ENCODE data around the gene FBXL17. TPM values are rescaled to one million over a fixed set of nuclear protein-coding genes. Genes with fewer than 3 reads are reported as not detected.

Gene FBXL17
- total RNA-seq, 1 experiment from 2014 or later = 5.3 TPM

GRCh38 chr5:108303611-108304010, 78.3 kb downstream of the FBXL17 start:
- H3K4me2 ChIP-seq (ENCODE audit: insufficient read depth, insufficient read length, low read length) = no peak overlapping the region
- H3K56ac ChIP-seq (ENCODE audit: insufficient read length, low read depth, low read length) = no peak overlapping the region
- no peaks in the 10 kb centered on the region for H3K4me1 ChIP-seq (ENCODE audit: insufficient read depth, low read length)
- no peak overlapping the region for H3T11ph ChIP-seq (ENCODE audit: low read length)
- H4K91ac ChIP-seq (ENCODE audit: insufficient read length, low read depth, low read length) = no peak overlapping the region
- no peak overlapping the region for H2BK120ac ChIP-seq (ENCODE audit: low read depth, low read length, poor library complexity, severe bottlenecking)
- no peak overlapping the region for H2BK5ac ChIP-seq (ENCODE audit: insufficient read length, low read length)
- H4K8ac ChIP-seq (replicated peaks; ENCODE audit: insufficient read length, low read depth, low read length) = no peak overlapping the region
- no peak overlapping the region for H3K4ac ChIP-seq (ENCODE audit: low read depth, low read length)
- no peak overlapping the region for H3K18ac ChIP-seq (ENCODE audit: insufficient read length, low read depth, low read length)
- no peak overlapping the region for H2AFZ ChIP-seq (ENCODE audit: low read length)
- H3K36me3 Mint-ChIP-seq (ENCODE audit: insufficient read depth in 1 of 3, low read depth in 3 of 3) = no peaks in the 10 kb centered on the region
- no peak overlapping the region for H3K14ac ChIP-seq (ENCODE audit: insufficient read depth, low read length)
- no peak overlapping the region for H3K4me3 Mint-ChIP-seq
- H3K9me3 Mint-ChIP-seq = no peaks in the 10 kb centered on the region
- H3K27ac ChIP-seq (ENCODE audit: insufficient read length, low read depth, low read length) = no peak overlapping the region
- H3K27ac Mint-ChIP-seq = no peak overlapping the region
- H3K79me2 ChIP-seq (ENCODE audit: insufficient read depth, low read length) = no peaks in the 10 kb centered on the region
- no peak overlapping the region for H2BK15ac ChIP-seq (ENCODE audit: low read depth, low read length)
- H4K20me1 ChIP-seq (ENCODE audit: control insufficient read depth, insufficient read depth, insufficient read length) = no peaks in the 10 kb centered on the region
- no peak for DNase-seq
- no CpG with 5 or more reads among the region's 2 CpGs for whole genome bisulfite sequencing (ENCODE audit: extremely low coverage, insufficient read length, low lambda C conversion rate)
- no peaks in the 10 kb centered on the region for H3K27me3 Mint-ChIP-seq (ENCODE audit: low read depth)
- H3K23ac ChIP-seq (ENCODE audit: insufficient read length, low read depth, low read length) = no peak overlapping the region
- no peak overlapping the region for H4K5ac ChIP-seq (ENCODE audit: insufficient read length, low read depth, low read length)
- no peak overlapping the region for H2BK20ac ChIP-seq (ENCODE audit: low read depth, low read length, poor library complexity, severe bottlenecking)
- H3K9me3 ChIP-seq (ENCODE audit: control insufficient read depth, low read depth, low read length) = no peaks in the 10 kb centered on the region
- H3K9ac ChIP-seq (ENCODE audit: extremely low read depth, insufficient read length, low read length) = no peak overlapping the region
- no peak overlapping the region for H2AK5ac ChIP-seq (ENCODE audit: insufficient read length, low read length)
- H3K79me1 ChIP-seq (ENCODE audit: insufficient read depth, low read depth, low read length, poor library complexity, severe bottlenecking) = no peaks in the 10 kb centered on the region
- H3K4me1 Mint-ChIP-seq = no peaks in the 10 kb centered on the region
- no peaks in the 10 kb centered on the region for H3K23me2 ChIP-seq (ENCODE audit: insufficient read length, low read depth, low read length, poor library complexity, severe bottlenecking)
- no peak overlapping the region for H2BK12ac ChIP-seq (ENCODE audit: insufficient read length, low read depth, low read length)
- no peaks in the 10 kb centered on the region for H3K27me3 ChIP-seq (ENCODE audit: insufficient read depth, low read length)
- TF ChIP-seq, protein P1, sequence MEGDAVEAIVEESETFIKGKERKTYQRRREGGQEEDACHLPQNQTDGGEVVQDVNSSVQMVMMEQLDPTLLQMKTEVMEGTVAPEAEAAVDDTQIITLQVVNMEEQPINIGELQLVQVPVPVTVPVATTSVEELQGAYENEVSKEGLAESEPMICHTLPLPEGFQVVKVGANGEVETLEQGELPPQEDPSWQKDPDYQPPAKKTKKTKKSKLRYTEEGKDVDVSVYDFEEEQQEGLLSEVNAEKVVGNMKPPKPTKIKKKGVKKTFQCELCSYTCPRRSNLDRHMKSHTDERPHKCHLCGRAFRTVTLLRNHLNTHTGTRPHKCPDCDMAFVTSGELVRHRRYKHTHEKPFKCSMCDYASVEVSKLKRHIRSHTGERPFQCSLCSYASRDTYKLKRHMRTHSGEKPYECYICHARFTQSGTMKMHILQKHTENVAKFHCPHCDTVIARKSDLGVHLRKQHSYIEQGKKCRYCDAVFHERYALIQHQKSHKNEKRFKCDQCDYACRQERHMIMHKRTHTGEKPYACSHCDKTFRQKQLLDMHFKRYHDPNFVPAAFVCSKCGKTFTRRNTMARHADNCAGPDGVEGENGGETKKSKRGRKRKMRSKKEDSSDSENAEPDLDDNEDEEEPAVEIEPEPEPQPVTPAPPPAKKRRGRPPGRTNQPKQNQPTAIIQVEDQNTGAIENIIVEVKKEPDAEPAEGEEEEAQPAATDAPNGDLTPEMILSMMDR (conservative IDR thresholded peaks at IDR 0.05) = no peak
